Measurements from ENCODE around the gene IZUMO3.

The IZUMO3 gene

GRCh38 chr9:24572406-24572805, 26.7 kb upstream of the IZUMO3 start:
- Histone ChIP-seq H3K9me3 (no peaks in the 10 kb centered on the region), H3K4me1 (no peaks in the 10 kb centered on the region), H3K36me3 (no peaks in the 10 kb centered on the region), H3K27me3 (no peaks in the 10 kb centered on the region), H3K4me3 (no peak overlapping the region), H3K27ac (no peak overlapping the region)
- intact Hi-C loops (cut with DNase I; ENCODE audit: low total_unique reads) = no loop called here
- no peak for TF ChIP-seq CTCF (IDR thresholded peaks at IDR 0.05)
- no peak for DNase-seq

GRCh38 chr9:24561957-24562356, 16.3 kb upstream of the IZUMO3 start:
- no peak for TF ChIP-seq CTCF (IDR thresholded peaks at IDR 0.05)
- no peak for DNase-seq
- H3K27me3 ChIP-seq = no peaks in the 10 kb centered on the region
- H3K4me3 ChIP-seq = no peak overlapping the region
- H3K4me1 ChIP-seq = no peaks in the 10 kb centered on the region
- intact Hi-C loops (cut with DNase I; ENCODE audit: low total_unique reads) = no loop called here
- H3K27ac ChIP-seq = no peak overlapping the region
- H3K36me3 ChIP-seq = no peaks in the 10 kb centered on the region
- H3K9me3 ChIP-seq = no peaks in the 10 kb centered on the region

GRCh38 chr9:24553183-24553552, 7.5 kb upstream of the IZUMO3 start:
- H3K4me3 ChIP-seq = no peak overlapping the region
- TF ChIP-seq CTCF (IDR thresholded peaks at IDR 0.05) = no peak
- no peaks in the 10 kb centered on the region for H3K36me3 ChIP-seq
- H3K4me1 ChIP-seq = no peaks in the 10 kb centered on the region
- no peaks in the 10 kb centered on the region for H3K9me3 ChIP-seq
- DNase-seq = no peak
- H3K27ac ChIP-seq = no peak overlapping the region
- no peaks in the 10 kb centered on the region for H3K27me3 ChIP-seq
- intact Hi-C loops (cut with DNase I; ENCODE audit: low total_unique reads) = no loop called here

GRCh38 chr9:24552526-24553182, 7.0 kb upstream of the IZUMO3 start:
- TF ChIP-seq CTCF (IDR thresholded peaks at IDR 0.05) = no peak
- no peak for DNase-seq

GRCh38 chr9:24545285-24545684, 412 bp downstream of the IZUMO3 start:
- Histone ChIP-seq H3K9me3 (no peaks in the 10 kb centered on the region), H3K4me3 (no peak overlapping the region), H3K36me3 (no peaks in the 10 kb centered on the region), H3K27me3 (no peaks in the 10 kb centered on the region), H3K27ac (no peak overlapping the region), H3K4me1 (no peaks in the 10 kb centered on the region)
- no peak for TF ChIP-seq CTCF (IDR thresholded peaks at IDR 0.05)
- intact Hi-C loops (cut with DNase I; ENCODE audit: low total_unique reads) = no loop called here
- no peak for DNase-seq

More at GRCh38 chr9:24552526-24553182, 7.0 kb upstream of the IZUMO3 start:
- Histone ChIP-seq H3K27me3 (no peaks in the 10 kb centered on the region), H3K4me3 (no peak overlapping the region), H3K9me3 (no peaks in the 10 kb centered on the region), H3K27ac (no peak overlapping the region), H3K36me3 (no peaks in the 10 kb centered on the region), H3K4me1 (no peaks in the 10 kb centered on the region)
- intact Hi-C loops (cut with DNase I; ENCODE audit: low total_unique reads) = no loop called here

- Histone ChIP-seq H3K27ac (no peak overlapping the region), H3K4me3 (no peak overlapping the region), H3K4me1 (no peaks in the 10 kb centered on the region), H3K27me3 (no peaks in the 10 kb centered on the region), H3K9me3 (no peaks in the 10 kb centered on the region), H3K36me3 (no peaks in the 10 kb centered on the region)
- intact Hi-C loops (cut with DNase I; ENCODE audit: low total_unique reads) = no loop called here
- DNase-seq = no peak
- TF ChIP-seq CTCF (IDR thresholded peaks at IDR 0.05) = no peak
Measured at GRCh38 chr9:24518545-24518944, 27.2 kb downstream of the IZUMO3 start.
